Esophagus muscularis mucosa (tissue), 3 donors: ENCODE data around the gene CPT1A.

Experiments
- POLR2A ChIP-seq: fragments of 450-650 bp; IDR thresholded peaks from one replicate; pipeline ENCODE4 v1.6.1; 2017; ENCODE audit warnings: antibody characterized with exemption, moderate library complexity, mild to moderate bottlenecking, low read depth
- POLR2AphosphoS5 ChIP-seq, 2 donors: sonication (generic); formaldehyde crosslinking; IDR thresholded peaks; one replicate each; pipeline ENCODE4 v1.6.1; 2017; ENCODE audit warnings: antibody characterized with exemption in 2 of 2
- TF ChIP-seq, protein P1 (sequence below), 3 experiments: fragments of 200-600 bp in 2 of 3; fragments of 450-650 bp in 1 of 3; sonication (generic) in 2 of 3; IDR thresholded peaks; one replicate each; pipeline ENCODE4 v1.5.1; 2017 to 2019; ENCODE audit warnings: antibody characterized with exemption in 3 of 3, mild to moderate bottlenecking in 2 of 3, moderate library complexity in 1 of 3

DNA sequence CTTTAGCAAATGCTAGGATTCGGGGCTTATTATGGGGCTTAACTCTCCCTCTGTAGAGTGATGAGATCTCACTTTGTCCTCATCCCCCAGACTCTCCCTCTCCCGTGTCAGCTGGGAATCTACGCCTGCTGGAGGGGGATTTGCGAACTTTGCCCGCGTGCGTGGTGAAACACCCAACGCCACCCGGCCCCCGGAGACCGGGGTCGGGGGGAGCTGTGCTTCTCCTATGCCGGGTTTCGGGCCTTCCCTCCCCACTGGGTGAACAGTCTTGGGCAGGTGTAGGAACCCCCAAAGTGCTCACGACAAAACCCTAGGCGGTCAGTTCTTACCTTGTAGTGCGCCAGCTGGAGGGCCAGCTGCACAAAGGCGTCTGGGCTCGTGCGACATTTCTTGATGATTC lies 68.8 kb downstream of the CPT1A start:
- TF ChIP-seq, protein P1, sequence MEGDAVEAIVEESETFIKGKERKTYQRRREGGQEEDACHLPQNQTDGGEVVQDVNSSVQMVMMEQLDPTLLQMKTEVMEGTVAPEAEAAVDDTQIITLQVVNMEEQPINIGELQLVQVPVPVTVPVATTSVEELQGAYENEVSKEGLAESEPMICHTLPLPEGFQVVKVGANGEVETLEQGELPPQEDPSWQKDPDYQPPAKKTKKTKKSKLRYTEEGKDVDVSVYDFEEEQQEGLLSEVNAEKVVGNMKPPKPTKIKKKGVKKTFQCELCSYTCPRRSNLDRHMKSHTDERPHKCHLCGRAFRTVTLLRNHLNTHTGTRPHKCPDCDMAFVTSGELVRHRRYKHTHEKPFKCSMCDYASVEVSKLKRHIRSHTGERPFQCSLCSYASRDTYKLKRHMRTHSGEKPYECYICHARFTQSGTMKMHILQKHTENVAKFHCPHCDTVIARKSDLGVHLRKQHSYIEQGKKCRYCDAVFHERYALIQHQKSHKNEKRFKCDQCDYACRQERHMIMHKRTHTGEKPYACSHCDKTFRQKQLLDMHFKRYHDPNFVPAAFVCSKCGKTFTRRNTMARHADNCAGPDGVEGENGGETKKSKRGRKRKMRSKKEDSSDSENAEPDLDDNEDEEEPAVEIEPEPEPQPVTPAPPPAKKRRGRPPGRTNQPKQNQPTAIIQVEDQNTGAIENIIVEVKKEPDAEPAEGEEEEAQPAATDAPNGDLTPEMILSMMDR (IDR thresholded peaks at IDR 0.05): no peak
- TF ChIP-seq POLR2A (no peak), POLR2AphosphoS5 (IDR thresholded peaks at IDR 0.05) (no peak)
